IMR-90 (cell line): ENCODE measurements around the gene POU4F2.

Source experiments
- CEBPB ChIP-seq: IDR thresholded peaks from 2 replicates; pipeline ENCODE4 v1.6.1; 2012; ENCODE audit warnings: low read depth, low read length, improper control_type of control experiment
- CTCF ChIP-seq: conservative IDR thresholded peaks from 2 replicates; pipeline ENCODE4 v1.5.1; 2012; ENCODE audit warnings: mild to moderate bottlenecking, low read depth, low read length, improper control_type of control experiment
- ELK1 ChIP-seq: fragments of 150-350 bp; IDR thresholded peaks from 2 replicates; pipeline ENCODE4 v1.6.1; 2016; ENCODE audit warnings: low read depth, mild to moderate bottlenecking, low read length, moderate library complexity, borderline replicate concordance
- RCOR1 ChIP-seq: IDR thresholded peaks from 2 replicates; pipeline ENCODE4 v1.6.1; 2012; ENCODE audit warnings: mild to moderate bottlenecking, low read length, improper control_type of control experiment; ENCODE audit not compliant: insufficient replicate concordance

GRCh38 chr4:146634825-146635224 is 3.9 kb upstream of the POU4F2 start:
- TF ChIP-seq CEBPB, result no peak
- no peak for TF ChIP-seq CTCF
- no peak for TF ChIP-seq ELK1
- no peak for TF ChIP-seq RCOR1
